Subcutaneous adipose tissue (tissue), 4 donors: ENCODE data around the gene MTRF1. TPM values are rescaled to one million over a fixed set of nuclear protein-coding genes. Genes with fewer than 3 reads are reported as not detected.

ENCODE experiments used
- CTCF ChIP-seq: fragments of 450-650 bp; IDR thresholded peaks from one replicate; pipeline ENCODE4 v1.5.1; 2016; ENCODE audit warnings: low read depth, mild to moderate bottlenecking, control low read depth, antibody characterized with exemption, moderate library complexity
- total RNA-seq, 4 donors: library from RNA; depleted of rRNA; stranded (reverse); fragments of >200 nt; gene quantifications; one replicate each; pipeline ENCODE4 v1.1.0, GENCODE V29; 2016

Gene MTRF1
- total RNA-seq, 4 donors from 2014 or later = 10.7 to 13.1 (median 11.6) TPM

- TF ChIP-seq CTCF = no peak
Measured at GRCh38 chr13:41220401-41220800, 43.0 kb downstream of the MTRF1 start.

GRCh38 chr13:41216160-41216559, 47.2 kb downstream of the MTRF1 start:
- no peak for TF ChIP-seq CTCF

GRCh38 chr13:41213919-41214318, 49.5 kb downstream of the MTRF1 start:
- no peak for TF ChIP-seq CTCF

GRCh38 chr13:41213316-41213715, 50.1 kb downstream of the MTRF1 start:
- no peak for TF ChIP-seq CTCF

GRCh38 chr13:41212881-41213280, 50.5 kb downstream of the MTRF1 start:
- no peak for TF ChIP-seq CTCF

GRCh38 chr13:41211062-41211461, 52.3 kb downstream of the MTRF1 start:
- no peak for TF ChIP-seq CTCF

GRCh38 chr13:41206467-41206866, 56.9 kb downstream of the MTRF1 start:
- TF ChIP-seq CTCF = no peak
